ENCODE measurements around the gene DUSP22.

DNA sequence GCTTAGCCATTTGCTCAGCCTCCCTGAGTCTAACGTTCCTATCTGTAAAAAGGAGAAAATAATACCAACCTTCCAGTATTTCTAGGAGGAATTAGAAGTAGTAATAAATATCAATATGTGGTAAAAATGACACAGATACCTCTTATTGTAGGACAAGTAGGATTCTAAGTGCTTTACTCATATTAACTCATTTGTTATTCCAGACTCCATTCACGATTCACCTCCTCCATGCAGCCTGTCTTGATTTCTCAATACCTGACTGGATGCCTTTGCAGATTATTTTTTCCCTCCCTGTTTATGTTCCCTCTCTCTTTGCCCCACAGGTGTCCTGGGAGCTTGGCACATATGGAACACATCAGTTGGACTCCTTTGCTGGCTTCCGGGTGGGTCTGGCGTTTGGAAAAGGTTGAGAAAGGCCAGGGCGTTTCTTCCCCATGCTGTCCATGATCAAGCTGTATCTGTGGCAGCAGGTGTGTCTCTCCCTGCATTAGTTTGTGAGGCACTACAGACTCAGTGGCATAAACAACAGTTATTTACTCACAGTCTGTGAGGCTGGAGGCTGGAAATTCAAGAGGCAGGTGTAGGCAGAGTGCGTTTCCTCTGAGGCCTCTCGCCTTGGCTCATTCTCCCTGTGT is 10.7 kb upstream of the DUSP22 start:
- no peak for TF ChIP-seq GABPA (IDR thresholded peaks at IDR 0.05 in 1 of 2, conservative IDR thresholded peaks at IDR 0.05 in 1 of 2)
- TF ChIP-seq, protein P1, sequence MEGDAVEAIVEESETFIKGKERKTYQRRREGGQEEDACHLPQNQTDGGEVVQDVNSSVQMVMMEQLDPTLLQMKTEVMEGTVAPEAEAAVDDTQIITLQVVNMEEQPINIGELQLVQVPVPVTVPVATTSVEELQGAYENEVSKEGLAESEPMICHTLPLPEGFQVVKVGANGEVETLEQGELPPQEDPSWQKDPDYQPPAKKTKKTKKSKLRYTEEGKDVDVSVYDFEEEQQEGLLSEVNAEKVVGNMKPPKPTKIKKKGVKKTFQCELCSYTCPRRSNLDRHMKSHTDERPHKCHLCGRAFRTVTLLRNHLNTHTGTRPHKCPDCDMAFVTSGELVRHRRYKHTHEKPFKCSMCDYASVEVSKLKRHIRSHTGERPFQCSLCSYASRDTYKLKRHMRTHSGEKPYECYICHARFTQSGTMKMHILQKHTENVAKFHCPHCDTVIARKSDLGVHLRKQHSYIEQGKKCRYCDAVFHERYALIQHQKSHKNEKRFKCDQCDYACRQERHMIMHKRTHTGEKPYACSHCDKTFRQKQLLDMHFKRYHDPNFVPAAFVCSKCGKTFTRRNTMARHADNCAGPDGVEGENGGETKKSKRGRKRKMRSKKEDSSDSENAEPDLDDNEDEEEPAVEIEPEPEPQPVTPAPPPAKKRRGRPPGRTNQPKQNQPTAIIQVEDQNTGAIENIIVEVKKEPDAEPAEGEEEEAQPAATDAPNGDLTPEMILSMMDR (IDR thresholded peaks at IDR 0.05; ENCODE audit: low read depth, low read length, missing input control): no peak
- no peak for TF ChIP-seq TAF1 (conservative IDR thresholded peaks at IDR 0.05)
- no peak for TF ChIP-seq JUND (IDR thresholded peaks at IDR 0.05)
- TF ChIP-seq SP1 (IDR thresholded peaks at IDR 0.05): no peak
- TF ChIP-seq HNF4A (conservative IDR thresholded peaks at IDR 0.05): no peak
- TF ChIP-seq, protein P2, sequence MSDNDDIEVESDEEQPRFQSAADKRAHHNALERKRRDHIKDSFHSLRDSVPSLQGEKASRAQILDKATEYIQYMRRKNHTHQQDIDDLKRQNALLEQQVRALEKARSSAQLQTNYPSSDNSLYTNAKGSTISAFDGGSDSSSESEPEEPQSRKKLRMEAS (IDR thresholded peaks at IDR 0.05): no peak
- TF ChIP-seq RAD21 (IDR thresholded peaks at IDR 0.05): no peak
- TF ChIP-seq, protein P3, sequence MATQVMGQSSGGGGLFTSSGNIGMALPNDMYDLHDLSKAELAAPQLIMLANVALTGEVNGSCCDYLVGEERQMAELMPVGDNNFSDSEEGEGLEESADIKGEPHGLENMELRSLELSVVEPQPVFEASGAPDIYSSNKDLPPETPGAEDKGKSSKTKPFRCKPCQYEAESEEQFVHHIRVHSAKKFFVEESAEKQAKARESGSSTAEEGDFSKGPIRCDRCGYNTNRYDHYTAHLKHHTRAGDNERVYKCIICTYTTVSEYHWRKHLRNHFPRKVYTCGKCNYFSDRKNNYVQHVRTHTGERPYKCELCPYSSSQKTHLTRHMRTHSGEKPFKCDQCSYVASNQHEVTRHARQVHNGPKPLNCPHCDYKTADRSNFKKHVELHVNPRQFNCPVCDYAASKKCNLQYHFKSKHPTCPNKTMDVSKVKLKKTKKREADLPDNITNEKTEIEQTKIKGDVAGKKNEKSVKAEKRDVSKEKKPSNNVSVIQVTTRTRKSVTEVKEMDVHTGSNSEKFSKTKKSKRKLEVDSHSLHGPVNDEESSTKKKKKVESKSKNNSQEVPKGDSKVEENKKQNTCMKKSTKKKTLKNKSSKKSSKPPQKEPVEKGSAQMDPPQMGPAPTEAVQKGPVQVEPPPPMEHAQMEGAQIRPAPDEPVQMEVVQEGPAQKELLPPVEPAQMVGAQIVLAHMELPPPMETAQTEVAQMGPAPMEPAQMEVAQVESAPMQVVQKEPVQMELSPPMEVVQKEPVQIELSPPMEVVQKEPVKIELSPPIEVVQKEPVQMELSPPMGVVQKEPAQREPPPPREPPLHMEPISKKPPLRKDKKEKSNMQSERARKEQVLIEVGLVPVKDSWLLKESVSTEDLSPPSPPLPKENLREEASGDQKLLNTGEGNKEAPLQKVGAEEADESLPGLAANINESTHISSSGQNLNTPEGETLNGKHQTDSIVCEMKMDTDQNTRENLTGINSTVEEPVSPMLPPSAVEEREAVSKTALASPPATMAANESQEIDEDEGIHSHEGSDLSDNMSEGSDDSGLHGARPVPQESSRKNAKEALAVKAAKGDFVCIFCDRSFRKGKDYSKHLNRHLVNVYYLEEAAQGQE (IDR thresholded peaks at IDR 0.05): no peak
- no peak for TF ChIP-seq RXRA (IDR thresholded peaks at IDR 0.05)
- TF ChIP-seq YY1 (IDR thresholded peaks at IDR 0.05): no peak
